A549 (cell line): ENCODE results near the gene SLC16A7.

Experiments
- CHD2 ChIP-seq: fragments of 150-350 bp; IDR thresholded peaks from 2 replicates; pipeline ENCODE4 v1.6.1; 2014; ENCODE audit warnings: low read length; ENCODE audit not compliant: partially characterized antibody
- GATA3 ChIP-seq: IDR thresholded peaks from 2 replicates; pipeline ENCODE4 v1.6.1; 2012; ENCODE audit warnings: borderline replicate concordance
- MYC ChIP-seq: IDR thresholded peaks from 2 replicates; pipeline ENCODE4 v1.6.1; 2012; ENCODE audit warnings: mild to moderate bottlenecking, inconsistent platforms, low read length, improper control_type of control experiment, borderline replicate concordance
- POLR2A ChIP-seq: IDR thresholded peaks from 2 replicates; pipeline ENCODE4 v1.6.1; 2012; ENCODE audit warnings: mild to moderate bottlenecking, low read length
- RCOR1 ChIP-seq: fragments of 150-350 bp; IDR thresholded peaks from 2 replicates; pipeline ENCODE4 v1.6.1; 2014; ENCODE audit warnings: antibody characterized with exemption, low read length, low read depth
- TF ChIP-seq, protein P1 (sequence below): fragments of >200 bp; sonication (Bioruptor Twin); formaldehyde crosslinking; IDR thresholded peaks from 3 replicates; pipeline ENCODE4 v1.5.1; 2016
- TF ChIP-seq, protein P2 (sequence below): fragments of 150-350 bp; IDR thresholded peaks from 2 replicates; pipeline ENCODE4 v1.6.1; 2014; ENCODE audit warnings: low read depth, mild to moderate bottlenecking, low read length
- TF ChIP-seq, protein P3 (sequence below): IDR thresholded peaks from 2 replicates; pipeline ENCODE4 v1.6.1; 2012

DNA sequence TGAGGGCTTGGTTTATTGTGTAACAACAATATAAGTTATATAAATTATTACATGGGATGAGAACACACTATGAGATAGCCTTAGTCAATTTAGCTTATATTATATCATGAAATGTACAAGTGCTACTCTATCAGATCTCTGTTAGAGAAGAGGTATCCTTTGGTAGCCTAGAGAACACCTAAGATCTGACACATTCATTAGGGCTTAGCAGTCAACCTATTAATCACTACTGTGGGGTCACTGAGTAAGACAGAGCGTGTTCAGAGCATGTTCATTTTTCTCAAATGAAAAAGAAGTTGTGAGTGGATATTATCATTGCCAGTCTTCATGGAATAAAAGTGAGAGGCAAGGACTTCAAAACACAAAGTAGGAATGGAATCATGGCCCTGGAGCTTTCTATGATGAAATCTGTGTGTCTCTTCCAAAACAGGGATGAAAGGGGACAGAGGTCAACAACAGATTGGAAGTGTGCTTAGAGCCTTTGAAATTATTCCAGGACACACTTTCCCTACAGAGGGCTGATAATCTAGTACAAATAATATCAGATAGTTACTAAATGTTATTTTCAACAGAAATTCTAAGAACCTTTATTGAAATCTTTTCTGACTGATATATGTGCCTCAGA is 114.3 kb downstream of the SLC16A7 start:
- TF ChIP-seq RCOR1 (no peak), CHD2 (no peak), MYC (no peak), GATA3 (no peak), POLR2A (no peak)
- TF ChIP-seq, protein P1, sequence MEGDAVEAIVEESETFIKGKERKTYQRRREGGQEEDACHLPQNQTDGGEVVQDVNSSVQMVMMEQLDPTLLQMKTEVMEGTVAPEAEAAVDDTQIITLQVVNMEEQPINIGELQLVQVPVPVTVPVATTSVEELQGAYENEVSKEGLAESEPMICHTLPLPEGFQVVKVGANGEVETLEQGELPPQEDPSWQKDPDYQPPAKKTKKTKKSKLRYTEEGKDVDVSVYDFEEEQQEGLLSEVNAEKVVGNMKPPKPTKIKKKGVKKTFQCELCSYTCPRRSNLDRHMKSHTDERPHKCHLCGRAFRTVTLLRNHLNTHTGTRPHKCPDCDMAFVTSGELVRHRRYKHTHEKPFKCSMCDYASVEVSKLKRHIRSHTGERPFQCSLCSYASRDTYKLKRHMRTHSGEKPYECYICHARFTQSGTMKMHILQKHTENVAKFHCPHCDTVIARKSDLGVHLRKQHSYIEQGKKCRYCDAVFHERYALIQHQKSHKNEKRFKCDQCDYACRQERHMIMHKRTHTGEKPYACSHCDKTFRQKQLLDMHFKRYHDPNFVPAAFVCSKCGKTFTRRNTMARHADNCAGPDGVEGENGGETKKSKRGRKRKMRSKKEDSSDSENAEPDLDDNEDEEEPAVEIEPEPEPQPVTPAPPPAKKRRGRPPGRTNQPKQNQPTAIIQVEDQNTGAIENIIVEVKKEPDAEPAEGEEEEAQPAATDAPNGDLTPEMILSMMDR = no peak
- TF ChIP-seq, protein P2, sequence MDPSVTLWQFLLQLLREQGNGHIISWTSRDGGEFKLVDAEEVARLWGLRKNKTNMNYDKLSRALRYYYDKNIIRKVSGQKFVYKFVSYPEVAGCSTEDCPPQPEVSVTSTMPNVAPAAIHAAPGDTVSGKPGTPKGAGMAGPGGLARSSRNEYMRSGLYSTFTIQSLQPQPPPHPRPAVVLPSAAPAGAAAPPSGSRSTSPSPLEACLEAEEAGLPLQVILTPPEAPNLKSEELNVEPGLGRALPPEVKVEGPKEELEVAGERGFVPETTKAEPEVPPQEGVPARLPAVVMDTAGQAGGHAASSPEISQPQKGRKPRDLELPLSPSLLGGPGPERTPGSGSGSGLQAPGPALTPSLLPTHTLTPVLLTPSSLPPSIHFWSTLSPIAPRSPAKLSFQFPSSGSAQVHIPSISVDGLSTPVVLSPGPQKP = no peak
- TF ChIP-seq, protein P3, sequence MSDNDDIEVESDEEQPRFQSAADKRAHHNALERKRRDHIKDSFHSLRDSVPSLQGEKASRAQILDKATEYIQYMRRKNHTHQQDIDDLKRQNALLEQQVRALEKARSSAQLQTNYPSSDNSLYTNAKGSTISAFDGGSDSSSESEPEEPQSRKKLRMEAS = no peak
